SU-DHL-6 (cell line): ENCODE data around the gene MICAL3.
A peak's percentile ranks its signal among the peaks of the same experiment; 100 is the strongest.
"Not testable (repeated sequence)": the region's sequence is repeated elsewhere in the genome, so short reads cannot be mapped to it uniquely, and the experiment has no call there.

Source experiments
- H2AFZ ChIP-seq: fragments of 200-600 bp; sonication (generic); 2 replicates; pipeline ENCODE4 v1.6.1; 2014; ENCODE audit warnings: low read depth, mild to moderate bottlenecking, moderate library complexity, mixed read lengths, antibody characterized with exemption, low read length; ENCODE audit not compliant: severe bottlenecking
- H3F3A ChIP-seq: fragments of 200-600 bp; shearing (Covaris generic); 2 replicates; pipeline ENCODE4 v1.6.0; 2016; ENCODE audit warnings: antibody characterized with exemption, mild to moderate bottlenecking; ENCODE audit not compliant: insufficient read depth
- H3K27ac ChIP-seq: fragments of 200-600 bp; sonication (generic); 2 replicates; pipeline ENCODE4 v1.5.1; 2016; ENCODE audit warnings: low read depth, mild to moderate bottlenecking, low read length, moderate library complexity, mixed read lengths
- H3K27me3 ChIP-seq: fragments of 200-600 bp; sonication (generic), shearing (Covaris generic); 2 replicates; pipeline ENCODE4 v1.6.0; 2014; ENCODE audit warnings: mild to moderate bottlenecking, low read length
- H3K36me3 ChIP-seq: fragments of 200-600 bp; sonication (generic); 2 replicates; pipeline ENCODE4 v1.6.1; 2014; ENCODE audit warnings: mild to moderate bottlenecking, low read length, mixed read lengths
- H3K4me2 ChIP-seq: fragments of 300-600, 200-600 bp; shearing (Covaris generic), sonication (generic); 2 replicates; pipeline ENCODE4 v1.6.0; 2014; ENCODE audit warnings: low read length, low read depth, mild to moderate bottlenecking; ENCODE audit not compliant: poor library complexity, severe bottlenecking
- H3K4me3 ChIP-seq: fragments of 200-600 bp; sonication (generic); 2 replicates; pipeline ENCODE4 v1.5.1; 2014; ENCODE audit warnings: antibody characterized with exemption, low read length, mild to moderate bottlenecking, mixed read lengths; ENCODE audit not compliant: insufficient read depth, poor library complexity, severe bottlenecking
- H3K79me2 ChIP-seq: fragments of 200-600 bp; sonication (generic); 2 replicates; pipeline ENCODE4 v1.6.1; 2014; ENCODE audit warnings: mild to moderate bottlenecking, low read length, moderate library complexity; ENCODE audit not compliant: insufficient read depth
- H3K9ac ChIP-seq: fragments of 200-600 bp; sonication (generic); 2 replicates; pipeline ENCODE4 v1.7.0; 2014; ENCODE audit warnings: mild to moderate bottlenecking, low read length
- H3K9me2 ChIP-seq: fragments of 200-600 bp; sonication (generic); replicated peaks from 2 replicates; pipeline ENCODE4 v1.6.1; 2014; ENCODE audit warnings: low read length; ENCODE audit not compliant: insufficient read depth
- H3K9me3 ChIP-seq: fragments of 200-600 bp; sonication (generic); 2 replicates; pipeline ENCODE4 v1.6.1; 2014; ENCODE audit warnings: low read length, mixed read lengths; ENCODE audit not compliant: insufficient read depth
- H4K20me1 ChIP-seq: fragments of 200-600 bp; sonication (generic); 2 replicates; pipeline ENCODE4 v1.6.1; 2014; ENCODE audit warnings: low read depth, mild to moderate bottlenecking, antibody characterized with exemption, low read length, moderate library complexity, mixed read lengths
- EZH2phosphoT487 ChIP-seq: fragments of 200-600 bp; sonication (generic), shearing (Covaris generic); conservative IDR thresholded peaks from 2 replicates; pipeline ENCODE4 v1.6.1; 2018; ENCODE audit warnings: mild to moderate bottlenecking, antibody characterized with exemption, low read length, moderate library complexity, mixed read lengths
- TF ChIP-seq, protein P1 (sequence below): fragments of 200-600 bp; sonication (generic); IDR thresholded peaks from one replicate; pipeline ENCODE4 v1.5.1; 2017; ENCODE audit warnings: antibody characterized with exemption, mild to moderate bottlenecking, low read length, moderate library complexity; ENCODE audit not compliant: insufficient read depth, poor library complexity, severe bottlenecking

The MICAL3 gene, protein sequence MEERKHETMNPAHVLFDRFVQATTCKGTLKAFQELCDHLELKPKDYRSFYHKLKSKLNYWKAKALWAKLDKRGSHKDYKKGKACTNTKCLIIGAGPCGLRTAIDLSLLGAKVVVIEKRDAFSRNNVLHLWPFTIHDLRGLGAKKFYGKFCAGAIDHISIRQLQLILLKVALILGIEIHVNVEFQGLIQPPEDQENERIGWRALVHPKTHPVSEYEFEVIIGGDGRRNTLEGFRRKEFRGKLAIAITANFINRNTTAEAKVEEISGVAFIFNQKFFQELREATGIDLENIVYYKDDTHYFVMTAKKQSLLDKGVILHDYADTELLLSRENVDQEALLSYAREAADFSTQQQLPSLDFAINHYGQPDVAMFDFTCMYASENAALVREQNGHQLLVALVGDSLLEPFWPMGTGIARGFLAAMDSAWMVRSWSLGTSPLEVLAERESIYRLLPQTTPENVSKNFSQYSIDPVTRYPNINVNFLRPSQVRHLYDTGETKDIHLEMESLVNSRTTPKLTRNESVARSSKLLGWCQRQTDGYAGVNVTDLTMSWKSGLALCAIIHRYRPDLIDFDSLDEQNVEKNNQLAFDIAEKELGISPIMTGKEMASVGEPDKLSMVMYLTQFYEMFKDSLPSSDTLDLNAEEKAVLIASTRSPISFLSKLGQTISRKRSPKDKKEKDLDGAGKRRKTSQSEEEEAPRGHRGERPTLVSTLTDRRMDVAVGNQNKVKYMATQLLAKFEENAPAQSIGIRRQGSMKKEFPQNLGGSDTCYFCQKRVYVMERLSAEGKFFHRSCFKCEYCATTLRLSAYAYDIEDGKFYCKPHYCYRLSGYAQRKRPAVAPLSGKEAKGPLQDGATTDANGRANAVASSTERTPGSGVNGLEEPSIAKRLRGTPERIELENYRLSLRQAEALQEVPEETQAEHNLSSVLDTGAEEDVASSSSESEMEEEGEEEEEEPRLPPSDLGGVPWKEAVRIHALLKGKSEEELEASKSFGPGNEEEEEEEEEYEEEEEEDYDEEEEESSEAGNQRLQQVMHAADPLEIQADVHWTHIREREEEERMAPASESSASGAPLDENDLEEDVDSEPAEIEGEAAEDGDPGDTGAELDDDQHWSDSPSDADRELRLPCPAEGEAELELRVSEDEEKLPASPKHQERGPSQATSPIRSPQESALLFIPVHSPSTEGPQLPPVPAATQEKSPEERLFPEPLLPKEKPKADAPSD (N-terminal part only)

DNA sequence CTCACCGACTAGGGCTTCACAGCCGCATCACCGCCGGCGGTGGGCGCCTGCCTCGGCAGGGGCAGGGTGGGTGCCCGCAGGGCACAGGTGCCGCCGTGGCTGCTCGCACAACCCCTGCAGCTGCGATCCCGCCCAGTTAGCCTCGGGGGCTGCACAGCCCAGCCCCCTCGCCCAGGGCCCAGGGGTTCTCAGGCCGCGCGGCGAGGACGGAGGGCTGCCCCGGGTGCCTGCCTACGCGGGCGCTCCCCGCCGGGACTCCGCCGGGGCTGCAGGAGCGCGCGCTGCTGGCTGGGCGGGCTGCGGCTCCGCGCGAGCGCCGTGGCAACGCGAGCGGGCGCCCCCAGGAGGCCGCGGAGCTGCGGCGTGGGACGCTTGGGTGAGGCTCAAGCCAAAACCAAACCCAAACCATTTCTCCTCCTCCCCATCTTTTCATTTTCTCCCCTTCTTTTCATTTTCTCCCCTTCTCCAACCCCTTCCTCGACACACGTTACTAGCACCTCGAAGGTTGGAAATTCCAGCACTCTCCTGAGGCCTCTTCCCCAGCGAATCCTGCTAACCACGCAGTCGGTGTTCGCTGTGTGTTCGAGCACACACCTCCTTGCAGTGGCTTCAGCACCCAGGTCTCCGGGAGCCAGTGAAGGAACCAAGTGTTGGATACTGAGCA lies at the start of gene MICAL3:
TSS of gene MICAL3 (minus strand) at position 286 of the 664 bp plus-strand sequence. CDS start 117,749 bp downstream, outside the sequence.
- no peaks in the 10 kb centered on the region for H3F3A ChIP-seq
- no peak within 1 kb of the TSS for H3K27ac ChIP-seq
- H3K9me2 ChIP-seq: no peaks in the 10 kb centered on the region
- no peaks in the 10 kb centered on the region for H3K79me2 ChIP-seq
- H3K9me3 ChIP-seq: no peaks in the 10 kb centered on the region
- peak within 1 kb of the TSS; percentile 40 for H3K9ac ChIP-seq
- H2AFZ ChIP-seq: no peak within 1 kb of the TSS
- H3K27me3 ChIP-seq: no peaks in the 10 kb centered on the region
- no peaks in the 10 kb centered on the region for H4K20me1 ChIP-seq
- no peak within 1 kb of the TSS for H3K4me3 ChIP-seq
- no peaks in the 10 kb centered on the region for H3K36me3 ChIP-seq
- H3K4me2 ChIP-seq: peak within 1 kb of the TSS; percentile 51
- TF ChIP-seq EZH2phosphoT487: no peak
- TF ChIP-seq, protein P1, sequence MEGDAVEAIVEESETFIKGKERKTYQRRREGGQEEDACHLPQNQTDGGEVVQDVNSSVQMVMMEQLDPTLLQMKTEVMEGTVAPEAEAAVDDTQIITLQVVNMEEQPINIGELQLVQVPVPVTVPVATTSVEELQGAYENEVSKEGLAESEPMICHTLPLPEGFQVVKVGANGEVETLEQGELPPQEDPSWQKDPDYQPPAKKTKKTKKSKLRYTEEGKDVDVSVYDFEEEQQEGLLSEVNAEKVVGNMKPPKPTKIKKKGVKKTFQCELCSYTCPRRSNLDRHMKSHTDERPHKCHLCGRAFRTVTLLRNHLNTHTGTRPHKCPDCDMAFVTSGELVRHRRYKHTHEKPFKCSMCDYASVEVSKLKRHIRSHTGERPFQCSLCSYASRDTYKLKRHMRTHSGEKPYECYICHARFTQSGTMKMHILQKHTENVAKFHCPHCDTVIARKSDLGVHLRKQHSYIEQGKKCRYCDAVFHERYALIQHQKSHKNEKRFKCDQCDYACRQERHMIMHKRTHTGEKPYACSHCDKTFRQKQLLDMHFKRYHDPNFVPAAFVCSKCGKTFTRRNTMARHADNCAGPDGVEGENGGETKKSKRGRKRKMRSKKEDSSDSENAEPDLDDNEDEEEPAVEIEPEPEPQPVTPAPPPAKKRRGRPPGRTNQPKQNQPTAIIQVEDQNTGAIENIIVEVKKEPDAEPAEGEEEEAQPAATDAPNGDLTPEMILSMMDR: no peak

GRCh38 chr22:18073927-18074326 lies 49.6 kb upstream of the MICAL3 start:
- H3K9me2 ChIP-seq, H3F3A ChIP-seq, H3K4me2 ChIP-seq, H3K9ac ChIP-seq, H4K20me1 ChIP-seq, H3K36me3 ChIP-seq, H3K9me3 ChIP-seq, H3K27me3 ChIP-seq, H3K27ac ChIP-seq, H3K4me3 ChIP-seq, H2AFZ ChIP-seq: not testable (repeated sequence)
- peaks cover 13% of the 10 kb centered on the region; the same call in 1 of the 2 replicates for H3K79me2 ChIP-seq

GRCh38 chr22:18073467-18073866 lies 49.1 kb upstream of the MICAL3 start:
- Histone ChIP-seq H3K36me3 (no peaks in the 10 kb centered on the region), H3K9me2 (no peaks in the 10 kb centered on the region), H3K79me2 (peaks cover 8% of the 10 kb centered on the region; the same call in 1 of the 2 replicates), H3K4me2 (no peak overlapping the region), H4K20me1 (no peaks in the 10 kb centered on the region), H3K27me3 (no peaks in the 10 kb centered on the region), H3K27ac (no peak overlapping the region), H3K4me3 (no peak overlapping the region), H3K9ac (no peak overlapping the region), H3K9me3 (no peaks in the 10 kb centered on the region), H2AFZ (no peak overlapping the region), H3F3A (peaks cover 5% of the 10 kb centered on the region; the same call in 1 of the 2 replicates)
- TF ChIP-seq EZH2phosphoT487: no peak
- TF ChIP-seq, protein P1: no peak
